Activated CD4-positive, CD25-positive, alpha-beta regulatory T cell treated with anti-CD3 and anti-CD28 coated beads, Interleukin-2, amount 50 U/mL, for 24 hours (primary cell): ENCODE data around the gene TM4SF20.

ENCODE experiments used
- ATAC-seq, 2 donors: fragments of 150-1000 bp; cut with Tn5 transposase; one replicate each; pipeline ENCODE4 v1.10.0; 2021; ENCODE audit warnings: mild to moderate bottlenecking in 1 of 2, moderate library complexity in 1 of 2

The TM4SF20 gene

GRCh38 chr2:227320305-227321094 lies 58.6 kb downstream of the TM4SF20 start:
- no peak for ATAC-seq

- ATAC-seq: no peak
These were observed 61.3 kb downstream of the TM4SF20 start for GRCh38 chr2:227317834-227318233.

GRCh38 chr2:227313310-227313709 lies 65.8 kb downstream of the TM4SF20 start:
- no peak for ATAC-seq

DNA sequence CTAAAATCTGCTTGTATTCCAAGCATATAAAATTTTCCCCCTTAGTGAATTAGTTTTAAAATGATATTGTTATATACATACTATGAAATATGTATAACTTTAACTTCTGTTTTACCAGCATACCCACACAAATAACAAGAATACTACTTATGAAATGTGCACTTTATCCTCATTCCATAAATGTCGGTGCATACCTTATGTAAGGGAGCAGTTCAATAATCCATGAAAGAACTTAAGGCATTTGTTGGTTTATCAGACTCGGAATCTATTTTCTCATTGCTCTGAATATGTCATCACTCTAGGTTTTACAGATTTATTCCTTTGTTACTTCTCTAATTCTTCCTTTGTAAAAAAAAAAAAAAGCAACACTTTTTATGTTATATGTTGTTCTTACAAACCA lies 66.5 kb downstream of the TM4SF20 start:
- ATAC-seq: no peak
